Ovary (tissue), 9 donors: Measurements from ENCODE around the gene DUOX1. TPM values are rescaled to one million over a fixed set of nuclear protein-coding genes. Genes with fewer than 3 reads are reported as not detected.

Source experiments
- DNase-seq, 5 donors: peaks; one replicate each; pipeline ENCODE4 v3.0.0-alpha.2; 2019 to 2020
- H3K27ac ChIP-seq, 2 donors: fragments of 200-600 bp; one replicate each; pipeline versions ENCODE4 v1.5.1 to v1.8.0; 2019 to 2022
- H3K27me3 ChIP-seq: fragments of 200-600 bp; one replicate; pipeline ENCODE4 v1.8.0; 2022
- H3K36me3 ChIP-seq: fragments of 200-600 bp; sonication (generic); one replicate; pipeline ENCODE4 v1.5.1; 2019
- H3K4me1 ChIP-seq: one replicate; pipeline ENCODE4 v1.8.1; 2013; ENCODE audit warnings: mild to moderate bottlenecking, moderate library complexity; ENCODE audit not compliant: insufficient read depth
- H3K4me3 ChIP-seq: fragments of 200-600 bp; sonication (generic); one replicate; pipeline ENCODE4 v1.5.1; 2017
- H3K9me3 ChIP-seq, 2 donors: fragments of 200-600 bp in 1 of 2; sonication (generic) in 1 of 2; one replicate each; pipeline versions ENCODE4 v1.5.1 to v1.8.1; 2013 to 2019; ENCODE audit warnings: mild to moderate bottlenecking in 1 of 2, moderate library complexity in 1 of 2
- EP300 ChIP-seq: sonication (generic); formaldehyde crosslinking; IDR thresholded peaks from one replicate; pipeline ENCODE4 v1.6.1; 2017; ENCODE audit warnings: antibody characterized with exemption
- POLR2A ChIP-seq: fragments of 450-650 bp; IDR thresholded peaks from one replicate; pipeline ENCODE4 v1.6.1; 2017; ENCODE audit warnings: antibody characterized with exemption, mild to moderate bottlenecking, moderate library complexity
- whole genome bisulfite sequencing, 3 donors: extraction: QIAGEN DNeasy Blood & Tissue Kit in 1 of 3; methylation state at CpG; one replicate each; pipeline versions ENCODE4 v1.1.5 to v1.1.7; 2013 to 2017; 5-methylcytosine and 5-hydroxymethylcytosine counted together
- intact Hi-C, 4 donors: fragments of 100-400 bp; cut with DNase I; formaldehyde crosslinking; loops; one replicate each; pipeline versions ENCODE4 v1.11.0 to v1.15.1; 2022 to 2023
- polyA plus RNA-seq, 2 donors: library from polyadenylated mRNA; stranded (reverse); fragments of 200-250 nt in 1 of 2; fragments of 350-450 nt in 1 of 2; fragmentation: Illumina TruSeq in 1 of 2; extraction: RNeasy Lipid Tissue Mini Kit (QIAGEN cat#74804) in 1 of 2; gene quantifications; one replicate each; pipeline ENCODE4 v1.2.3, GENCODE V29; 2013 to 2014
- total RNA-seq, 7 donors: library from RNA; depleted of rRNA in 2 of 7; stranded (reverse); fragments of >200 nt in 2 of 7; fragmentation: NEBNext Ultra II Directional in 3 of 7; extraction: Animal tissue kit (Norgen Biotek cat#: 25700) in 3 of 7; gene quantifications; one replicate each; pipeline versions ENCODE4 v1.1.0 to v1.2.4, GENCODE V29; 2016 to 2023
- TF ChIP-seq, protein P1 (sequence below), 3 donors: fragments of 450-650 bp in 2 of 3; fragments of 200-600 bp in 1 of 3; IDR thresholded peaks; one replicate each; pipeline versions ENCODE4 v1.5.1 to v1.8.0; 2016 to 2022; ENCODE audit warnings: antibody characterized with exemption in 3 of 3, mild to moderate bottlenecking in 1 of 3
- donor health status: DM: no; HTN: no; CAD: no; lungs with moderate emphysema.
- donor health status: DM: no; HTN: no; CAD: no.
- donor health status: Bipolar disorder and iron deficiency.
- donor health status: DM: yes; HTN: yes; CAD: no.
- donor health status: DM: no; HTN: no; CAD: no.
- donor health status: DM: yes; HTN: yes; CAD: no.

Gene DUOX1
- total and polyA plus RNA-seq, 9 donors: 0.23 to 9.2 (median 1.4) TPM

DNA sequence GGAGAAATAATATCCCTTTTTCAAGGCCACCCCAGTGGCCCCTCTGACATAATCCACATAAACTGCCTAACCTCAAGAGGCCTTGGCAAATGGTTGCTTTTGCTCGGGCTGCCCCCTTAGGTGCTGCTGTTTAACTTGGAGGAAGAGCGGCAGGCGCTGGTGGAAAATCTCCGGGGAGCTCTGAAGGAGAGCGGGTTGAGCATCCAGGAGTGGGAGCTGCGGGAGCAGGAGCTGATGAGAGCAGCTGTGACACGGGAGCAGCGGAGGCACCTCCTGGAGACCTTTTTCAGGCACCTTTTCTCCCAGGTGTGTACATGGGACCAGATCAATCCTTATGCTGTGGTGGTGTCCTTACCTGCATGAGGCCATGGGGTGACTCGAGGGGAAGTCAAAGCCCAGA lies 15.0 kb downstream of the DUOX1 start:
- DNase-seq: no peak
- Histone ChIP-seq H3K36me3 (no peaks in the 10 kb centered on the region), H3K27me3 (no peaks in the 10 kb centered on the region), H3K4me3 (no peak overlapping the region), H3K9me3 (no peaks in the 10 kb centered on the region), H3K4me1 (no peaks in the 10 kb centered on the region), H3K27ac (no peak overlapping the region)
- intact Hi-C loops: no loop called here
- TF ChIP-seq, protein P1, sequence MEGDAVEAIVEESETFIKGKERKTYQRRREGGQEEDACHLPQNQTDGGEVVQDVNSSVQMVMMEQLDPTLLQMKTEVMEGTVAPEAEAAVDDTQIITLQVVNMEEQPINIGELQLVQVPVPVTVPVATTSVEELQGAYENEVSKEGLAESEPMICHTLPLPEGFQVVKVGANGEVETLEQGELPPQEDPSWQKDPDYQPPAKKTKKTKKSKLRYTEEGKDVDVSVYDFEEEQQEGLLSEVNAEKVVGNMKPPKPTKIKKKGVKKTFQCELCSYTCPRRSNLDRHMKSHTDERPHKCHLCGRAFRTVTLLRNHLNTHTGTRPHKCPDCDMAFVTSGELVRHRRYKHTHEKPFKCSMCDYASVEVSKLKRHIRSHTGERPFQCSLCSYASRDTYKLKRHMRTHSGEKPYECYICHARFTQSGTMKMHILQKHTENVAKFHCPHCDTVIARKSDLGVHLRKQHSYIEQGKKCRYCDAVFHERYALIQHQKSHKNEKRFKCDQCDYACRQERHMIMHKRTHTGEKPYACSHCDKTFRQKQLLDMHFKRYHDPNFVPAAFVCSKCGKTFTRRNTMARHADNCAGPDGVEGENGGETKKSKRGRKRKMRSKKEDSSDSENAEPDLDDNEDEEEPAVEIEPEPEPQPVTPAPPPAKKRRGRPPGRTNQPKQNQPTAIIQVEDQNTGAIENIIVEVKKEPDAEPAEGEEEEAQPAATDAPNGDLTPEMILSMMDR (IDR thresholded peaks at IDR 0.05): no peak
- 26 to 46% (median 39%) methylated on average over 9 of the region's 9 CpGs for WGBS, 3 donors

DNA sequence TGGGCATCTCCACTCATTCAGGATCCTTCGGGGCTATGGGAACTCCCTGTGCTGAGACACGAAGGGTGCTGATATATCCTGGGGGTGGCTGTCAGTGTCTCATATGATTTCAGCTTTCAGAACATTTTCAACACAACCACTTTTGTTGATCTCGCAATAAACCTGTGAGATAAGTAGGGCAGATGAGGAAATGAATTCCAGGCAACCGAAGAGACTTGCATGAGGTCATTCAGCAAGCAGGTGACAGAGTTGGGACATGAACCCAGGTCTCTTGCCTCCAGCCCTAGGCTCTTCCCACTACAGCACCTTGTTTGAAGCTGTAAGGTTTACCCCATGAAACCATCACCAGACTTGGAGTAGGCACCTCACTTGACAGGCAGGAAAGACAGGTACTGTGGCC lies 16.6 kb downstream of the DUOX1 start:
- H3K4me3 ChIP-seq: no peak overlapping the region
- H3K9me3 ChIP-seq: no peaks in the 10 kb centered on the region
- TF ChIP-seq EP300: no peak
- H3K4me1 ChIP-seq: no peaks in the 10 kb centered on the region
- no peaks in the 10 kb centered on the region for H3K36me3 ChIP-seq
- H3K27ac ChIP-seq: no peak overlapping the region
- 82 to 92% (median 85%) methylated on average over 4 of the region's 4 CpGs for WGBS, 3 donors
- intact Hi-C loops: no loop called here
- no peak for DNase-seq
- H3K27me3 ChIP-seq: no peaks in the 10 kb centered on the region

DNA sequence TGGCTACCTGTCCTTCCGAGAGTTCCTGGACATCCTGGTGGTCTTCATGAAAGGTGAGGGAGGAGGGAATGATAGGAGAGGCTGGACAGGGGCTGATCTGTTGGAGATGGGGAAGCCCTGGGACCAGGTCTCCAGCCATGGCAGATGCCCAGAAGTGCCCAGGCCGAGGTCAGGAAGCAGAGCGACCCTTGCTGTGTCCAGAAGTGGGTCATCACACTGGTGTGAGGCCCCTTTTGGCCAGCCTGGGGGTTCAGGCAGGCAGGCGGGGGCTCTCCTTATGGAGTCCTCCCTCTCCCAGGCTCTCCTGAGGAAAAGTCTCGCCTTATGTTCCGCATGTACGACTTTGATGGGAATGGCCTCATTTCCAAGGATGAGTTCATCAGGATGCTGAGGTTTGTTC lies 17.8 kb downstream of the DUOX1 start:
- intact Hi-C loops: no loop called here
- TF ChIP-seq POLR2A: no peak
- TF ChIP-seq, protein P1 (IDR thresholded peaks at IDR 0.05): no peak
- TF ChIP-seq EP300: no peak
- Histone ChIP-seq H3K36me3 (no peaks in the 10 kb centered on the region), H3K27ac (no peak overlapping the region), H3K4me1 (no peaks in the 10 kb centered on the region), H3K4me3 (no peak overlapping the region), H3K9me3 (no peaks in the 10 kb centered on the region), H3K27me3 (no peaks in the 10 kb centered on the region)
- DNase-seq: no peak
- WGBS, 3 donors: 89 to 98% (median 93%) methylated on average over 6 to 7 of the region's 7 CpGs

DNA sequence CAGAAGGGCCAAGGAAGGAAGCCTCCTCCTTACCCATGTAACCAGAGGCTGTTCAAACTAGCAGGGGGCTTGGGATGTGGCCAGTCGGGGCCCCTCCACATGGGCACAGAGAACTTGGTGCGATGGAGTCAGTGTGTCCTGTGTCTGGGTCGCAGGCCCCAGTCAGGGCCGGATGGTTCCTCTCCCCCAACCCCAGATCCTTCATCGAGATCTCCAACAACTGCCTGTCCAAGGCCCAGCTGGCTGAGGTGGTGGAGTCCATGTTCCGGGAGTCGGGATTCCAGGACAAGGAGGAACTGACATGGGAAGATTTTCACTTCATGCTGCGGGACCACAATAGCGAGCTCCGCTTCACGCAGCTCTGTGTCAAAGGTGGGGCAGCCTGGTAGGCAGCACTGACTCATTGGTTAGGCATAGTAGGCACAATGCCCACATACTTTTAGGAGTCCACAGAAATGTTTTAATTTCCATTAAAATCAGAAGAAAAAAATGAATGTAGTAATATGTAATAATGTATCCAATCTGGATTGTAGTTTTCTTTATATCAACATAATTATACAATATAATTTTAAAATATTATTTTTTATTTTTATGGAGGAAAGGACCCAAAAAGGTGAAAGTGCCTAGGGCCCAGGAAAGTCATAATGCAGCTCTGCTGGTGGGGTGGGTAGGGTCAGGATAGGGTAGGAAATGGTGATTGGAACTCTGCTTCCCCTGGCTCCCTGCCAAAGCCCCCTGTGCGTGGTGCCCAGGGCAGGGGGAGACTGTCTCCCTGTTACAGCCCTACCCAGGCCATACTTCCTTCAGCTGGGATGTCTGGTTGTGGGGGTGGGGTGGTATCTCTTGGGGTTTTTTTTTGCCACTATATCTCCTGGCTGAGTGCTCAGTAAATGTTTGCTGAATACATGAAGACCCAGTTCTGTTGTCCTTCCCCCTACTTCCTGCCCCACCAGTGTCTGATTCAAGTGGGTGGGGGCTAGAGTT lies 18.6 kb downstream of the DUOX1 start:
- Histone ChIP-seq H3K27me3 (no peaks in the 10 kb centered on the region), H3K27ac (no peak overlapping the region), H3K9me3 (no peaks in the 10 kb centered on the region), H3K36me3 (no peaks in the 10 kb centered on the region), H3K4me3 (no peak overlapping the region), H3K4me1 (no peaks in the 10 kb centered on the region)
- DNase-seq: no peak
- 79 to 87% (median 84%) methylated on average over 12 of the region's 12 CpGs for WGBS, 3 donors
- intact Hi-C loops: no loop called here
- TF ChIP-seq, protein P1 (IDR thresholded peaks at IDR 0.05): no peak
- TF ChIP-seq POLR2A (no peak), EP300 (no peak)

DNA sequence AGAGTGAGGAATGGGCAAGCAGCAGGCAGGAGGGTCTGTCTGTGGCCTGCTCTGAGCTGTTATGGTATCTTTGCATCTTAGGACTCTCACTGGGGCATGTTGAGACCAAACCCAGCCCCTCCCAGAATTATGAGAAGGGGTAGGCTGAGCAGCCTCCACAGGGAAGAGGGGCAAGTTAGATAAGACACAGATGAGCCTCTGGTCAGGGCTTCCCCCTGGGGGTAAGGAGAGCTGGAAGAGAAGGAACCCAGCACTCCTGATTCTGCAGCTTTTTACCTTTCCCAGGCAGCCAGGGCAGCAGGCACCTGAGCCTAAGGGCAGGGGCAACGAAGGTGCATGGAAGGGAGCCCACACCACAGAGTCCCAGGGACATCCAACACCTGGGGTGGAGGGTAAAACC lies 19.3 kb downstream of the DUOX1 start:
- TF ChIP-seq, protein P1 (IDR thresholded peaks at IDR 0.05): no peak
- TF ChIP-seq EP300: no peak
- no peak for TF ChIP-seq POLR2A
- intact Hi-C loops: no loop called here
- no peaks in the 10 kb centered on the region for H3K9me3 ChIP-seq
- H3K4me1 ChIP-seq: no peaks in the 10 kb centered on the region
- no peak for DNase-seq
- no peaks in the 10 kb centered on the region for H3K27me3 ChIP-seq
- H3K36me3 ChIP-seq: no peaks in the 10 kb centered on the region
- H3K4me3 ChIP-seq: no peak overlapping the region
- H3K27ac ChIP-seq: no peak overlapping the region
- WGBS, 3 donors: 77 to 89% (median 80%) methylated on average over 1 of the region's 1 CpG
